ENCODE results near the gene MILR1.

Gene MILR1, protein sequence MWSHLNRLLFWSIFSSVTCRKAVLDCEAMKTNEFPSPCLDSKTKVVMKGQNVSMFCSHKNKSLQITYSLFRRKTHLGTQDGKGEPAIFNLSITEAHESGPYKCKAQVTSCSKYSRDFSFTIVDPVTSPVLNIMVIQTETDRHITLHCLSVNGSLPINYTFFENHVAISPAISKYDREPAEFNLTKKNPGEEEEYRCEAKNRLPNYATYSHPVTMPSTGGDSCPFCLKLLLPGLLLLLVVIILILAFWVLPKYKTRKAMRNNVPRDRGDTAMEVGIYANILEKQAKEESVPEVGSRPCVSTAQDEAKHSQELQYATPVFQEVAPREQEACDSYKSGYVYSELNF

DNA sequence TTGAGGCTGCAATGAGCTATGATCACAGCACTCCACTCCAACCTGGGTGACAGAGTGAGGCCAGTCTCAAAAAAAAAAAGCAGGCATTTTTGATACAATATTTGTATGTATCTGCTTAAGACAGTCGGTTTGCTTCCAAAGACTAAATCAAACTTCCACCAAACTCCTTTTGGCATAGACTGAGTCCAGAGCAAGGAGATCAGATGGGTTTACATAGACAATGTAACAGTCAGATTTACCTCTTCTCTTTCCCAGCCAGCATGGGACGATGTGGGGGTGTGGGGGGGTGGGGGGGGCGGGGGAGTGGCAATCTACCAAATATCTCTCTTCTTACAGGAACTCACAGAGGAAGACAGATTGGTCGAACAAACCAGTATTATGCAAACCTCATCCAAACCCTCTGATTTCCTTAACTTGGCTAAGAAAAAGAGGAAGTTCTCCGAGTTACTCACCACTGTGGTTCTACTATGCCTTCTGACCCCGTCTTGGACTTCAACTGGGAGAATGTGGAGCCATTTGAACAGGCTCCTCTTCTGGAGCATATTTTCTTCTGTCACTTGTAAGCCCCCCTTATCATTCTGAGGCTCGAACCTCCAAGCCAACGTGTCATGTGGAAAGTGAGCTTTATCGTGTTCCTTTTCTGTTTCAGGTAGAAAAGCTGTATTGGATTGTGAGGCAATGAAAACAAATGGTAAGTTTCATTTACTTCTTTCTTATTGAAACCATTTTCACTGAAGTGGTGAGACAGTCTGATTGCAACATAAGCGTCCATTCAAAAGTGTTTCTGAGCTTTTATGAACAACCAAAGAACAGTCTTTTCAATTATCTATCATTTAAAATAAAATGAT is at the start of gene MILR1:
TSS of gene MILR1 (plus strand) at position 451 of the 848 bp plus-strand sequence. CDS start at position 505, 54 bp downstream.
- TF ChIP-seq CTCF (IDR thresholded peaks at IDR 0.05; ENCODE audit: low read length, missing control alignments): no peak

GRCh38 chr17:64399767-64400156 is 49.2 kb upstream of the MILR1 start:
- H3K4me3 ChIP-seq (replicated peaks; ENCODE audit: low read depth, low read length): no peak overlapping the region
- no peak for TF ChIP-seq CTCF (IDR thresholded peaks at IDR 0.05; ENCODE audit: low read length, missing control alignments)
- DNase-seq (ENCODE audit: low read depth): no peak

More for the DNA sequence above, at the start of gene MILR1:
- peak; percentile 98 for DNase-seq (ENCODE audit: low read depth)
- peak within 1 kb of the TSS; percentile 47 for H3K4me3 ChIP-seq (replicated peaks; ENCODE audit: low read depth, low read length)

DNA sequence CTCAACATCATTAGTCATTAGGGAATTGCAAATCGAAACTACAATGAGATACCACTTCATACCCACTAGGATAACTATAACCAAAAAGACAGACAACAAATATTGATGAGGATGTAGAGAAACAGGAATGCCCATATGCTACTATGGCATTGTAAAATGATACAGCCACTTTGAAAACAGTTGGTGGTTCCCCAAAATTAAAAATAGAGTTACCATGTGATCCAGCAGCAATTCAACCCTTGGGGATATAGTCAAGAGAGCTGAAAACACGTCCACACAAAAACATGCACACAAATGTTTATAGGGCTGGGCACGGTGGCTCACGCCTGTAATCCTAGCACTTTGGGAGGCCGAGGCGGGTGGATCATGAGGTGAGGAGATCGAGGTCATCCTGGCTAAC is 48.3 kb upstream of the MILR1 start:
- H3K4me3 ChIP-seq (replicated peaks; ENCODE audit: low read depth, low read length): no peak overlapping the region
- no peak for DNase-seq (ENCODE audit: low read depth)
- no peak for TF ChIP-seq CTCF (IDR thresholded peaks at IDR 0.05; ENCODE audit: low read length, missing control alignments)

GRCh38 chr17:64401244-64401860 is 47.6 kb upstream of the MILR1 start:
- no peak for TF ChIP-seq CTCF (IDR thresholded peaks at IDR 0.05; ENCODE audit: low read length, missing control alignments)
- no peak overlapping the region for H3K4me3 ChIP-seq (replicated peaks; ENCODE audit: low read depth, low read length)
- no peak for DNase-seq (ENCODE audit: low read depth)

- TF ChIP-seq CTCF (IDR thresholded peaks at IDR 0.05; ENCODE audit: low read length, missing control alignments): no peak
- DNase-seq (ENCODE audit: low read depth): no peak
- H3K4me3 ChIP-seq (replicated peaks; ENCODE audit: low read depth, low read length): no peak overlapping the region
Observed at GRCh38 chr17:64401941-64402340, 47.0 kb upstream of the MILR1 start.

DNA sequence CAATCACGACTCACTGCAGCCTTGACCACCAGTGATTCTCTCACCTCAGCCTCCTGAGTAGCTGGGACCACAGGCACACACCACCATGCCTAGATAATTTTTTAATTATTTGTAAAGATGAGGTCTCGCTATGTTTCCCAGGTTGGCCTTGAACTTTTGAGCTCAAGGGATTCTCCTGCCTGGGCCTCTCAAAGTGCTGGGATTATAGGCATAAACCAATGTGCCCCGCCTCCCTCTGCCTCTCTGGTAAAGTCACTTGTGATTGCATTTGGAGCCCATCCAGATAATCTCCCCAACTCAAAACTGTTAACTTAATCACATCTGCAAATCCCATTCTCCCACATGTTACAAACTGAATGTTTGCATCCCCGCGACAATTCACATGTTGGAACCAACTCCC is 46.4 kb upstream of the MILR1 start:
- no peak for DNase-seq (ENCODE audit: low read depth)
- no peak overlapping the region for H3K4me3 ChIP-seq (replicated peaks; ENCODE audit: low read depth, low read length)
- TF ChIP-seq CTCF (IDR thresholded peaks at IDR 0.05; ENCODE audit: low read length, missing control alignments): no peak

Data from fibroblast of pulmonary artery (primary cell).